CD4-positive, alpha-beta T cell treated with Interferon gamma for 1 hour (primary cell): ENCODE data around the gene FUT1.

ENCODE experiments used
- DNase-seq: peaks from one replicate; pipeline ENCODE4 v3.0.0-alpha.2; 2020

FUT1 gene

GRCh38 chr19:48715681-48716171 is 36.7 kb downstream of the FUT1 start:
- DNase-seq = no peak

GRCh38 chr19:48714759-48715675 is 37.4 kb downstream of the FUT1 start:
- DNase-seq = no peak

GRCh38 chr19:48713864-48714755 is 38.3 kb downstream of the FUT1 start:
- peak; percentile 98 for DNase-seq

- DNase-seq = no peak
Observed at GRCh38 chr19:48713041-48713863, 39.2 kb downstream of the FUT1 start.

- no peak for DNase-seq
Observed at GRCh38 chr19:48711106-48711662, 41.3 kb downstream of the FUT1 start.

GRCh38 chr19:48708471-48708870 is 44.0 kb downstream of the FUT1 start:
- DNase-seq = no peak

- DNase-seq = no peak
Observed at GRCh38 chr19:48705431-48705830, 47.0 kb downstream of the FUT1 start.

GRCh38 chr19:48703316-48703715 is 49.1 kb downstream of the FUT1 start:
- no peak for DNase-seq

- DNase-seq = no peak
Observed at GRCh38 chr19:48702701-48703100, 49.7 kb downstream of the FUT1 start.

GRCh38 chr19:48698046-48698445 is 54.4 kb downstream of the FUT1 start:
- DNase-seq = no peak
